Rectal smooth muscle tissue (tissue), 1 donor: ENCODE data around the gene PIGP.

Source experiments
- H3K27ac ChIP-seq: one replicate; pipeline ENCODE4 v1.7.0; 2013; ENCODE audit warnings: low read depth, low read length, inconsistent platforms
- H3K27me3 ChIP-seq: one replicate; pipeline ENCODE4 v1.7.0; 2013; ENCODE audit warnings: low read length; ENCODE audit not compliant: control insufficient read depth, insufficient read depth
- H3K36me3 ChIP-seq: one replicate; pipeline ENCODE4 v1.7.0; 2013; ENCODE audit warnings: low read length; ENCODE audit not compliant: control insufficient read depth, insufficient read depth
- H3K4me1 ChIP-seq: one replicate; pipeline ENCODE4 v1.7.0; 2013; ENCODE audit warnings: low read length; ENCODE audit not compliant: control insufficient read depth, insufficient read depth
- H3K4me3 ChIP-seq: one replicate; pipeline ENCODE4 v1.7.0; 2013; ENCODE audit warnings: low read length
- H3K9ac ChIP-seq: one replicate; pipeline ENCODE4 v1.7.0; 2013; ENCODE audit warnings: low read length

Gene PIGP

DNA sequence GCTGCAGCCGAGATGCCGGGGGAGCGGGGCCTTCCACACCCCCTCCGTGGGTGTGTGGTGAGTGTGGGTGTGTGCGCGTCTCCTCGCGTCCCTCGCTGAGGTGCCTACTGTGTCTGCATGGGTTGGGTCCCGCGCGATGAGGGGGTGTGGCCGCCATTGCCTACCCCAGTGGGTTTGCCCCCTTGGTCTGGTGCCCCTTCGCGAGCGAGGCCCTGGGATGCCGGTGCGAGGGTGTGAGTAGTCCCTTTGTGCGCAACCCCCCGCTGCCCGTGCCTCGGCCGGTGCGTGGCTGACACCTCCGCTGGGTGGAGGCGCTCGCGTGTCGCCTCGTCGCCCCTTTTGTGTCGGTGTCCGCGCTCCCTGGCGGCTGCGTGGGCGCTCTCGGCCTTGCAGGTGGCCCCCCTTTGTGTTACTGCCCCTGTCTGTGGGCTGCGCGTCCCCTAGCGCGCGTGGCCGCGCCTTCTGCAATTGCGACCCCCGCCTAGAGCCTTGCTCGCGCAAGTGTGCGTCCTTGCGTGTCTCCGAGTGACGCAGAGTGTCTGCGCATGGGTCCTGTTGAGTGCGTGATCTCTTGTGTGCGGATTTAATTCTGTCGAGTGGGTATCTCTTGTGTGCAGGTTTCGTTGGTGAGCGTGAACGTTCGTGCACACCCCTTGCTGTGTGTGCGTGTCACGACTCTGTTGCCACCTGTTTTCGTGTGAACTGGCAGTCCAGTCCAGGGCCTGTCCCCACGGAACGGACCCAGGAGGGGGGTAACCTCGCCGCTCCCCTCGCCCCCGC lies 736 bp upstream of the PIGP start:
- H3K9ac ChIP-seq: peak overlapping the region; percentile 89
- peak overlapping the region; percentile 99 for H3K4me3 ChIP-seq
- H3K27me3 ChIP-seq: no peaks in the 10 kb centered on the region
- peak overlapping the region; percentile 99 for H3K27ac ChIP-seq
- H3K4me1 ChIP-seq: peaks cover 16% of the 10 kb centered on the region
- no peaks in the 10 kb centered on the region for H3K36me3 ChIP-seq

DNA sequence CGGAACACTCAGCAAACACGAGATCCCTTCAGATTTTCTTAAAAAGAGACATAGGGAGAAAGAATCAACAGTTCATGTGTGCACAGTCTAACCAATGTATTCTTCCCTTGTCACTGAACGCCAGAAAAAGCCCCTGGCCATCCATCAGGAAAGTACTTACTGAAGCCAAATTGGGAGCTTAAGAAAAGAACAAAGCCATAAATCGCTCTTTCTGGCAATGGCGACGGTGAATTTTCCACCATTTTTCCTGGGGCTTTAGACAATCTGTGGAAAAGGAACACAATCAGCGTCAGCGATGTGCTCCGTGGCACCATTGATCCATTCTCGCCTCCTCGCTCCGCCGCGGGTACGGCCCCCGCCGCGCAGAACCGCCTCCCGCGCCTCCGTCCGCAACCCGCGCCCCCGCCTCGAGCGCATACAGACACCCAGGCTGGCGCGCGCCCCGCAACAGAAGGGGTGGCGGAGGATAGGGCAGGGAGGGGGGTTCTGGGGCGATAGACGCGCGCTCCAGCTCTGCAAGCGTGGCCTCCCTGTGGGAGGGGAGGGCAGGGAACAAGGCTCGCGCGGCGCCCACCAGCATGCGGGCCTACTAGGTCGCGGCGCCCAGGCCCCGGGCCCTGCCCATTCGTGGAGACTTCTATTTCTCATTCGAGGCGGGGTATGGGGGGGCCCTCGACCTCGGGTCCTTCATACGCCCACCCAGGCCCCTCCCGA lies 440 bp downstream of the PIGP start:
- Histone ChIP-seq H3K9ac (peak overlapping the region; percentile 34), H3K36me3 (no peaks in the 10 kb centered on the region), H3K4me3 (peak overlapping the region; percentile 76), H3K4me1 (peaks cover 16% of the 10 kb centered on the region), H3K27ac (peak overlapping the region; percentile 99), H3K27me3 (no peaks in the 10 kb centered on the region)

DNA sequence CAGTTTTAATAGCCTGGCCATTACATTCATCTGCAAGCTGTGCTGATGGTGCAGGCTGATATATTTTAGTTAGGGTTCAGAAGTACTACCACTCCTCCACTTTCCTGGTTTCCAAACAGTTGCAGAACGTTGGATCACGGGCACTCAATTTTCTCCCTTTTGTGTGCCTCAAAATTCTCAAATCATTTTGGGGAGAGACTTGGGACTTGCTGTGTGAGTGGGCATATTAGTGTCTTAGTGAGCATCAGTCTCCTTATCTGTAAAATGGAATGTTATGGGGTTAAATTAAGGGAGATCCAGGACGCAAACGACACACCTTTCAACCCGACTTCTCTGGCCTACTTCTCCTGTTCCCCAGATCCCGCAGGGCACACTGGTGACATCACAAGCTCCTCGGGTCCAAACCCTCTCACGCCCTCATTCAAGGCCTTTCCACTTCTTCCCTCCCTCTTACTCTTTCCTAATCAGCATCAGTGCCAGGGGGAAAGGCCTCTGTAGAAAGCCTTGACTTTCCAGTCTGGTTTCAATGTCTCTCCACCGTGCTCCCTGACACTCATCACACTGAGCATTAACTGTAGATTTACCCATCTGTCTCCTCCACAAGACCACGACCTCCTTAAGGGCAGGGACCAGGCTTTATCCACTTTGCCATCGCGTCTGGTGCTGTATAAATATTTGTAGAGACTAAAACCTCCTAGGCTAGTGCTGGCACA lies 1.2 kb downstream of the PIGP start:
- no peaks in the 10 kb centered on the region for H3K36me3 ChIP-seq
- peak overlapping the region; percentile 76 for H3K4me3 ChIP-seq
- H3K27me3 ChIP-seq: no peaks in the 10 kb centered on the region
- peaks cover 16% of the 10 kb centered on the region for H3K4me1 ChIP-seq
- peak overlapping the region; percentile 99 for H3K27ac ChIP-seq
- H3K9ac ChIP-seq: peak overlapping the region; percentile 42

- Histone ChIP-seq H3K4me3 (no peak overlapping the region), H3K36me3 (peaks cover 3% of the 10 kb centered on the region), H3K27ac (no peak overlapping the region), H3K9ac (no peak overlapping the region), H3K4me1 (peaks cover under 1% of the 10 kb centered on the region), H3K27me3 (no peaks in the 10 kb centered on the region)
Observed at GRCh38 chr21:37065561-37066177, 7.2 kb downstream of the PIGP start.

GRCh38 chr21:37064841-37065240 lies 8.0 kb downstream of the PIGP start:
- Histone ChIP-seq H3K27me3 (no peaks in the 10 kb centered on the region), H3K27ac (no peak overlapping the region), H3K36me3 (peaks cover 3% of the 10 kb centered on the region), H3K4me1 (peaks cover 8% of the 10 kb centered on the region), H3K4me3 (no peak overlapping the region), H3K9ac (no peak overlapping the region)

DNA sequence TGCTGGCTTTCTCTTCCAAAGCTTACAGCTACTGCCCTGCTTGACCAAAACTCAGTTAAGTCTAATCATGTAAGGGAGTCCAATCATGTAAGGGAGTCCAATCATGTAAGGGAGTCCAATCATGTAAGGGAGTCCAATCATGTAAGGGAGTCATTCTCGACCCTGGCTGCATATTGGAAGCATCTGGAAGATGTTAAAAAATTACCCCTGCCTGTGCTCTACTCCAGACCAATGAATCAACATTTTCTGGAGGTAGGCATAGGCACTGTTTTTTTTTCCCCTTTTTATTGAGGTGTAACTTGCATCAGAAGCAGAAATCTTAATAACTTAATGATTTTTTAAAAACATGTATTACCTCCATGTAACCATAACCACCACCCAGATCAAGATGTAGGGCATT lies 9.4 kb downstream of the PIGP start:
- no peaks in the 10 kb centered on the region for H3K27me3 ChIP-seq
- peaks cover 3% of the 10 kb centered on the region for H3K36me3 ChIP-seq
- no peak overlapping the region for H3K9ac ChIP-seq
- peaks cover 8% of the 10 kb centered on the region for H3K4me1 ChIP-seq
- no peak overlapping the region for H3K4me3 ChIP-seq
- H3K27ac ChIP-seq: no peak overlapping the region

DNA sequence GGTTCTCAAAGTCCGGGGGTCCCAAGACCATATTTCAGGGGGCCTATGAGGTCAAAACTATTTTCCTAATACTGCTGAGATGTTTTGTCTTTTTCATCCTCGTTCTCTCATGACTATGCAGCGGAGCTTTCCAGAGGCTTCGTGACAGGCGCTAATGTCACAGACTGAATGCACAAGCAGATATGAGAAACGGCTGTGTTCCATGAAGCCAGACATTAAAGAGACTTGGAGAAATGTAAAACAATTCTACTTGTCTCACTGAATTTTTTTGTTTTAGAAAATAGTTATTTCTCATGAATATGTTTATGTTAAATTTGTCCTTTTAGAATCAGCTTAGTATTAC lies 10.3 kb downstream of the PIGP start:
- Histone ChIP-seq H3K9ac (no peak overlapping the region), H3K27me3 (no peaks in the 10 kb centered on the region), H3K36me3 (peaks cover 3% of the 10 kb centered on the region), H3K27ac (no peak overlapping the region), H3K4me1 (peaks cover 8% of the 10 kb centered on the region), H3K4me3 (no peak overlapping the region)

- no peak overlapping the region for H3K27ac ChIP-seq
- H3K4me1 ChIP-seq: peaks cover 8% of the 10 kb centered on the region
- H3K36me3 ChIP-seq: peaks cover 3% of the 10 kb centered on the region
- H3K9ac ChIP-seq: no peak overlapping the region
- no peak overlapping the region for H3K4me3 ChIP-seq
- no peaks in the 10 kb centered on the region for H3K27me3 ChIP-seq
Observed at GRCh38 chr21:37061926-37062592, 10.8 kb downstream of the PIGP start.

- peaks cover 8% of the 10 kb centered on the region for H3K4me1 ChIP-seq
- no peak overlapping the region for H3K4me3 ChIP-seq
- H3K27me3 ChIP-seq: no peaks in the 10 kb centered on the region
- H3K27ac ChIP-seq: no peak overlapping the region
- peaks cover 3% of the 10 kb centered on the region for H3K36me3 ChIP-seq
- H3K9ac ChIP-seq: no peak overlapping the region
Observed at GRCh38 chr21:37060296-37060695, 12.6 kb downstream of the PIGP start.

DNA sequence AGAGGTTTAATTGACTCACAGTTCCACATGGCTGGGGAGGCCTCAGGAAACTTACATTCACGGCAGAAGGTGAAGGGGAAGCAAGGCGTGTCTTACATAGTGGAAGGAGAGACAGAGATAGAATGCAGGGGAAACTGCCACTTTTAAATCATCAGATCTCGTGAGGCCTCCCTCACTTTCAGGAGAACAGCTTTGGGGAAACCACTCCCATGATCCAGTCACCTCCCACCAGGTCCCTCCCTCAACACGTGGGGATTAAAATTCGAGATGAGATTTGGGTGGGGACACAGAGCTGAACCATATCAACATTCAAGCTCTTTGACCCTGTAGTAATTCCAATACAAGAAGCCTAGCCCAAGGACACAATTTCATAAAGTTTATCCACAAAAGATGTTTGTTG lies 13.7 kb downstream of the PIGP start:
- Histone ChIP-seq H3K4me3 (no peak overlapping the region), H3K27me3 (no peaks in the 10 kb centered on the region), H3K4me1 (peaks cover 8% of the 10 kb centered on the region), H3K36me3 (no peaks in the 10 kb centered on the region), H3K9ac (no peak overlapping the region), H3K27ac (no peak overlapping the region)

DNA sequence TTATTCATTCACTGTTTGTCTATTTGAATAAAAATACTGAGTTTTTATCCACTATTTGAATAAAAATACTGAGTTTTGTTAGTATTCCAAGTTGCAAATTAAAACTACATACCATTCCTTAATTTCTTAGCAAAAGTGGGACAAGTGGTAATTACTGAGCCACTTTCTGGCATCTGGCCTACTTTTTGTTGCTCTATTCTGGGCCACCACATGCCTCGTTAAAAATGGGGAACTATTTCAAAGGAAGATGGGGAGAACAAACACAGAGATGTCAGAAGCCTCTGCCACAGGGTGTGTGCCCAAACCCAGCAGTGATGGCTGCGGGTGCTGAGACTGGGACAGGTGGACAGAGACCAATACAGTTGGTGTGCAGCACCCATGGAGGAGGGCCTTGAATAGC lies 14.6 kb downstream of the PIGP start:
- no peak overlapping the region for H3K4me3 ChIP-seq

DNA sequence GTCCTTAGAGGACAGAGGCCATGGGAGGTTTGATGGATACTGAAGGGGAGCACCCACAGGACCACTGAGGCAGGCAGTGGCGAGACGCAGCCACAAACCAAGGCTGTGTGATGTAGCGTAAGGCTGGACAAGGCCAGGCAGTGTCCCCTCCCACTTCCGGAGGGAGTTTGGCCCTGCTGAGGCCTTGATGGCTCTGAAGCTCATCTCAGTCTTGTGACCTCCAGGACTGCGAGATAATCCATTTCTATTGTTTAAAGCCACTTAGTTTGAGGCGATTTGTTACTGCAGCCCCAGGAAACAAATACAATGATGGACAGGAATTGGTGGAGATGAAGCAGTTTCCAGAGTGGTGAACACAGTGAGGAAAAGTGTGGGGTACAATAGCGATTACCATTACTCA lies 15.3 kb downstream of the PIGP start:
- Histone ChIP-seq H3K9ac (no peak overlapping the region), H3K36me3 (no peaks in the 10 kb centered on the region), H3K4me3 (no peak overlapping the region), H3K27me3 (no peaks in the 10 kb centered on the region), H3K27ac (no peak overlapping the region), H3K4me1 (peaks cover 8% of the 10 kb centered on the region)

More for the DNA sequence above, 14.6 kb downstream of the PIGP start:
- Histone ChIP-seq H3K9ac (no peak overlapping the region), H3K27ac (no peak overlapping the region), H3K36me3 (no peaks in the 10 kb centered on the region), H3K4me1 (peaks cover 8% of the 10 kb centered on the region), H3K27me3 (no peaks in the 10 kb centered on the region)
